ENCODE results near the gene POLE. TPM values are rescaled to one million over a fixed set of nuclear protein-coding genes. Genes with fewer than 3 reads are reported as not detected.

Gene POLE
- total RNA-seq, 4 donors from 2014 or later = 19.2 to 28.1 (median 23.9) TPM

DNA sequence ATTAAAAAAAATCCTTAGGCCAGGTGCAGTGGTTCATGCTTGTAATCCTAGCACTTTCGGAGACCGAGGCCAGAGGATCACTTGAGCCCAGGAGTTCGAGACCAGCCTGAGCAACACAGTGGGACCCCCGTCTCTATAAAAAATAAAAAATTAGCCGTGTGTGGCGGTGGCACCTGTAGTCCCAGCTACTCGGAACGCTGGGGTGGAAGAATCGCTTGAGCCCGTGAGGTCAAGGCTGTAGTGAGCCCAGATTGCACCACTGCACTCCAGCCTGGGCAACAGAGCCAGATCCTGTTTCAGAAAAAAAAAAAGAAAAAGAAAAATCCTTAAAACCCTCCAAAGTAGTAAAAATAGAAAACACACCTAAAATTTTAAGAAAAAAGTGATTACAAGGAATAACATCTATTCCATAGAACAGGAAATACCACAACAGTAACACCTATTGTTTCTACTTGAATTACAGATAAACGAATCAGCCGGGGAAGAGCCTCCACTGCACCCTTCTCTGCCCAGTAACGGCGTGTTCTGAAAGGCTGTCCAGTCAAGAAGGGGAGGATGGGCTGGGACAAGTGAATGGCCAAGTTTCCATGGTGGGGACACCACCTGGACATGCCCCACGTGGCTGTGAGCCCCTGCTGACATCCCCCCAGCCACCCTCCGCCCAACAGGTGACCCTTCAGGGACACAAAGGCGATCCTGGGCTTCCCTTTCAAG, 17.8 kb downstream of the POLE start:
- no peak for TF ChIP-seq POLR2A (IDR thresholded peaks at IDR 0.05)
- intact Hi-C loops (cut with DNase I) = no loop called here
- 88 to 90% methylated on average over 17 of the region's 17 CpGs for WGBS, 2 donors
- Histone ChIP-seq H3K27me3 (no peaks in the 10 kb centered on the region), H3K27ac (no peak overlapping the region), H3K4me1 (no peaks in the 10 kb centered on the region), H3K36me3 (peaks cover 18 to 24% of the 10 kb centered on the region in 2 donors), H3K9me3 (no peaks in the 10 kb centered on the region), H3K4me3 (replicated peaks in 1 of 3) (no peak overlapping the region)
- DNase-seq = no peak

DNA sequence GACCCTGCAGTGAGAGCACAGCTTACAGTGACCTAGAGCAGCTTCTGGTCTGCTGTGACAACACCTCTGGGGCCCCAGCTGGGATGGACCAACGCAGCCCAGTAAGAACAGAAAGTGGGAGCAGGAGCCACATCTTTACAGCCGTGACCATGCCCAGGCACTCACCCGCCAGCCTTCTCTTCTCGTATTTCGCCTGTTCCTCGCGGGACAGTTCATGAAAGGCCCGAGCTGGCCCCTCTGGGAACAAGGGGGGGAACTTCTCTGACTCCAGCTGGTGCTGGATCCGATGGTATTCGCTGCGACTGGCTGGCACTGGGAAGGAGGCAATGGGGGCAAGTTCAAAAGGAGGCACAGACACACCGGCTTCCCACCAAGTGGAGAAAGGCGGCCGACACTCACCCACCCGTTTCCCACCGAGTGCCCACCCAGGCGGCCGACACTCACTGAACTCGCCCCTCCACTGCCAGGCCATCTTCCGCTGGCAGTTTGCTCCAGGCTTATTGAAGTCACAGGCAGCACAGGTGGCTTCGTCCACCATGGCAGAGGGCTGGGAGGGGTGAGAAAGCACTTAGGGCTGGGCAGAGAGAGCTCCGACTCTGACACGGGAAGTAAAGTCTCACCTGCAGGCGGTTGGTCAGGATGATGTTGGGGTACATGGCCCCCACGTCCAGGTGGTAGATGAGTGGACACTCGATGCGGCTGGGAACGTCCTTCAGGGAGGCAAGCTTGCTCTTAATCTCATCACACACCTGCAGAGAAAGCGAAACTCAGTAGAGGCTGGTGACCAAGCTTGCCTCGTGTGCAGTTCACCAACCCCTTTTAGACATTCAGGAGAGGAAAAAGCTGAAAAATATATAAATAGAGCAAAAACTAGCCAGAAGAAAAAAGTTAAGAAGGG, 18.7 kb downstream of the POLE start:
- TF ChIP-seq POLR2A (IDR thresholded peaks at IDR 0.05) = no peak
- TF ChIP-seq, protein P1, sequence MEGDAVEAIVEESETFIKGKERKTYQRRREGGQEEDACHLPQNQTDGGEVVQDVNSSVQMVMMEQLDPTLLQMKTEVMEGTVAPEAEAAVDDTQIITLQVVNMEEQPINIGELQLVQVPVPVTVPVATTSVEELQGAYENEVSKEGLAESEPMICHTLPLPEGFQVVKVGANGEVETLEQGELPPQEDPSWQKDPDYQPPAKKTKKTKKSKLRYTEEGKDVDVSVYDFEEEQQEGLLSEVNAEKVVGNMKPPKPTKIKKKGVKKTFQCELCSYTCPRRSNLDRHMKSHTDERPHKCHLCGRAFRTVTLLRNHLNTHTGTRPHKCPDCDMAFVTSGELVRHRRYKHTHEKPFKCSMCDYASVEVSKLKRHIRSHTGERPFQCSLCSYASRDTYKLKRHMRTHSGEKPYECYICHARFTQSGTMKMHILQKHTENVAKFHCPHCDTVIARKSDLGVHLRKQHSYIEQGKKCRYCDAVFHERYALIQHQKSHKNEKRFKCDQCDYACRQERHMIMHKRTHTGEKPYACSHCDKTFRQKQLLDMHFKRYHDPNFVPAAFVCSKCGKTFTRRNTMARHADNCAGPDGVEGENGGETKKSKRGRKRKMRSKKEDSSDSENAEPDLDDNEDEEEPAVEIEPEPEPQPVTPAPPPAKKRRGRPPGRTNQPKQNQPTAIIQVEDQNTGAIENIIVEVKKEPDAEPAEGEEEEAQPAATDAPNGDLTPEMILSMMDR (IDR thresholded peaks at IDR 0.05) = no peak
- no peak for DNase-seq
- Histone ChIP-seq H3K36me3 (peaks cover 23 to 24% of the 10 kb centered on the region in 2 donors), H3K4me3 (replicated peaks in 1 of 3) (no peak overlapping the region), H3K9me3 (no peaks in the 10 kb centered on the region), H3K4me1 (no peaks in the 10 kb centered on the region), H3K27ac (no peak overlapping the region), H3K27me3 (no peaks in the 10 kb centered on the region)
- 96% methylated on average over 30 of the region's 30 CpGs for WGBS, 2 donors
- intact Hi-C loops (cut with DNase I) = no loop called here

- no peaks in the 10 kb centered on the region for H3K27me3 ChIP-seq
- no peaks in the 10 kb centered on the region for H3K9me3 ChIP-seq
- intact Hi-C loops (cut with DNase I) = no loop called here
- H3K4me1 ChIP-seq = no peaks in the 10 kb centered on the region
- DNase-seq = no peak
- no peak overlapping the region for H3K4me3 ChIP-seq (replicated peaks in 1 of 3)
- TF ChIP-seq, protein P1 (IDR thresholded peaks at IDR 0.05) = no peak
- no peak for TF ChIP-seq POLR2A (IDR thresholded peaks at IDR 0.05)
- 94% methylated on average over 6 of the region's 6 CpGs for WGBS, 2 donors
- H3K27ac ChIP-seq = no peak overlapping the region
- H3K36me3 ChIP-seq = peaks cover 14 to 26% of the 10 kb centered on the region in 2 donors
These were observed 21.3 kb downstream of the POLE start for GRCh38 chr12:132665794-132666193.

GRCh38 chr12:132665149-132665491, 22.0 kb downstream of the POLE start:
- H3K4me3 ChIP-seq (replicated peaks in 1 of 3) = no peak overlapping the region
- 89 to 95% methylated on average over 13 of the region's 13 CpGs for WGBS, 2 donors
- no peak for DNase-seq
- peaks cover 14 to 33% of the 10 kb centered on the region in 2 donors for H3K36me3 ChIP-seq
- no peaks in the 10 kb centered on the region for H3K4me1 ChIP-seq
- TF ChIP-seq, protein P1 (IDR thresholded peaks at IDR 0.05) = no peak
- TF ChIP-seq POLR2A (IDR thresholded peaks at IDR 0.05) = no peak
- intact Hi-C loops (cut with DNase I) = no loop called here
- H3K27ac ChIP-seq = no peak overlapping the region
- no peaks in the 10 kb centered on the region for H3K9me3 ChIP-seq
- H3K27me3 ChIP-seq = no peaks in the 10 kb centered on the region

- no peak overlapping the region for H3K4me3 ChIP-seq (replicated peaks in 1 of 3)
- peaks cover 14 to 36% of the 10 kb centered on the region in 2 donors for H3K36me3 ChIP-seq
- H3K4me1 ChIP-seq = no peaks in the 10 kb centered on the region
- 85 to 86% methylated on average over 21 of the region's 21 CpGs for WGBS, 2 donors
- DNase-seq = no peak
- H3K27me3 ChIP-seq = no peaks in the 10 kb centered on the region
- no peak overlapping the region for H3K27ac ChIP-seq
- TF ChIP-seq POLR2A (IDR thresholded peaks at IDR 0.05) = no peak
- TF ChIP-seq, protein P1 (IDR thresholded peaks at IDR 0.05) = no peak
- intact Hi-C loops (cut with DNase I) = no loop called here
- H3K9me3 ChIP-seq = no peaks in the 10 kb centered on the region
These were observed 22.7 kb downstream of the POLE start for GRCh38 chr12:132664206-132665148.

Measured in thyroid gland (tissue), 4 donors.